PC-3 (cell line): Measurements from ENCODE around the gene LINGO3.

Experiments used
- CTCF ChIP-seq: fragments of 300-600 bp; sonication (generic); conservative IDR thresholded peaks from 2 replicates; pipeline ENCODE4 v1.5.1; 2017; ENCODE audit warnings: antibody characterized with exemption, low read depth, mild to moderate bottlenecking, low read length
- EZH2 ChIP-seq: fragments of 300-600 bp; sonication (generic); IDR thresholded peaks from one replicate; pipeline ENCODE4 v1.6.1; 2017; ENCODE audit warnings: antibody characterized with exemption, mild to moderate bottlenecking, low read length; ENCODE audit not compliant: unreplicated experiment
- EZH2phosphoT487 ChIP-seq: fragments of 300-600 bp; sonication (generic); IDR thresholded peaks from 2 replicates; pipeline ENCODE4 v1.6.1; 2018; ENCODE audit warnings: mild to moderate bottlenecking, antibody characterized with exemption, low read length, borderline replicate concordance

- TF ChIP-seq CTCF = no peak
- no peak for TF ChIP-seq EZH2
- no peak for TF ChIP-seq EZH2phosphoT487
Measured at GRCh38 chr19:2331601-2332246, 23.8 kb upstream of the LINGO3 start.
